GM19043 (cell line): Measurements from ENCODE around the gene TRPM2.

Experiments used
- ATAC-seq: cut with Tn5 transposase; IDR thresholded peaks from one replicate; pipeline ENCODE4 v1.9.1; 2021; ENCODE audit warnings: low read depth; ENCODE audit not compliant: unreplicated experiment

Gene TRPM2

GRCh38 chr21:44424608-44425306 is 71.3 kb downstream of the TRPM2 start:
- ATAC-seq: no peak

- no peak for ATAC-seq
Measured at GRCh38 chr21:44425307-44425894, 72.0 kb downstream of the TRPM2 start.

- ATAC-seq: no peak
Measured at GRCh38 chr21:44425895-44426662, 72.7 kb downstream of the TRPM2 start.

GRCh38 chr21:44426663-44427191 is 73.3 kb downstream of the TRPM2 start:
- no peak for ATAC-seq

- ATAC-seq: no peak
Measured at GRCh38 chr21:44427241-44428120, 74.1 kb downstream of the TRPM2 start.

- ATAC-seq: no peak
Measured at GRCh38 chr21:44428281-44428960, 75.0 kb downstream of the TRPM2 start.

GRCh38 chr21:44429894-44430293 is 76.5 kb downstream of the TRPM2 start:
- ATAC-seq: no peak

- ATAC-seq: no peak
Measured at GRCh38 chr21:44431300-44431699, 77.9 kb downstream of the TRPM2 start.

- no peak for ATAC-seq
Measured at GRCh38 chr21:44432841-44433790, 79.7 kb downstream of the TRPM2 start.

- no peak for ATAC-seq
Measured at GRCh38 chr21:44433791-44434567, 80.6 kb downstream of the TRPM2 start.

GRCh38 chr21:44434568-44434925 is 81.1 kb downstream of the TRPM2 start:
- ATAC-seq: no peak

- no peak for ATAC-seq
Measured at GRCh38 chr21:44434936-44435635, 81.7 kb downstream of the TRPM2 start.

GRCh38 chr21:44436111-44436611 is 82.7 kb downstream of the TRPM2 start:
- no peak for ATAC-seq

GRCh38 chr21:44436958-44437357 is 83.5 kb downstream of the TRPM2 start:
- ATAC-seq: no peak

- ATAC-seq: no peak
Measured at GRCh38 chr21:44437371-44437695, 83.9 kb downstream of the TRPM2 start.

- no peak for ATAC-seq
Measured at GRCh38 chr21:44437696-44438431, 84.4 kb downstream of the TRPM2 start.
